ENCODE results near the gene NPVF. TPM values are rescaled to one million over a fixed set of nuclear protein-coding genes. Genes with fewer than 3 reads are reported as not detected.

Gene NPVF, protein sequence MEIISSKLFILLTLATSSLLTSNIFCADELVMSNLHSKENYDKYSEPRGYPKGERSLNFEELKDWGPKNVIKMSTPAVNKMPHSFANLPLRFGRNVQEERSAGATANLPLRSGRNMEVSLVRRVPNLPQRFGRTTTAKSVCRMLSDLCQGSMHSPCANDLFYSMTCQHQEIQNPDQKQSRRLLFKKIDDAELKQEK
- total RNA-seq (2022; extraction: Qiagen RNA extraction), result not detected in 5 replicates

DNA sequence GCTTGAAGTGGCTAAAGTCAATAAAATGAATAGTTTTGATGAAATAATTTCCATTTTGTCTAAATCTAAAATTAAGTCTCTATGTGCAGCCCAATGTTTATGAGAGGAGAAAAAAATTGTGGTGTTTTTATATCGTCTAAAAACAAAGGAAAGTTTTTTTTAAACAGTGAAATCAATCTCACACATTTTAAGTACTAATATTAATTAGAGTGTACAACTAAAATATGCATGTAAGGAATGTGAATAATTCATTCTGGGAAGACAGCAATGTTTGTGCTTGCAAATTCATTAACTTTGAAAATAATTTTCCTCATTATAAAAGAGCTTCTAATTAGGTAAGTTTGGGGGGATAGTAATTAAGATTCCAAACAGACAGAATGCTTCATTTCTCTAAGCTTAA lies at the start of gene NPVF:
NPVF (minus strand) TSS at position 101 of the 400 bp plus-strand sequence; CDS start at position 54, 47 bp downstream.

Other genes with a start within 250 kb of the NPVF start
- gene OSBPL3, start 248.3 kb downstream of the NPVF start, total RNA-seq (2022; extraction: Qiagen RNA extraction), result 11.2 to 16.1 TPM (median 13.9 TPM) in 5 replicates
- gene CYCS, start 103.2 kb downstream of the NPVF start, total RNA-seq (2022; extraction: Qiagen RNA extraction), result 220 to 258 TPM (median 249 TPM) in 5 replicates